Upper lobe of right lung (tissue), 1 donor: ENCODE results near the gene CENPS. TPM values are rescaled to one million over a fixed set of nuclear protein-coding genes. Genes with fewer than 3 reads are reported as not detected.
"Not testable (repeated sequence)": the region's sequence is repeated elsewhere in the genome, so short reads cannot be mapped to it uniquely, and the experiment has no call there.

Source experiments
- ATAC-seq: fragments of 200-7000 bp; cut with Tn5 transposase; one replicate; pipeline ENCODE4 v1.9.1; 2020; ENCODE audit warnings: mild to moderate bottlenecking, moderate library complexity
- DNase-seq: peaks from one replicate; pipeline ENCODE4 v3.0.0-alpha.2; 2020
- H3K27ac ChIP-seq: fragments of 200-600 bp; one replicate; pipeline ENCODE4 v1.8.0; 2022
- H3K27me3 ChIP-seq: fragments of 200-600 bp; one replicate; pipeline ENCODE4 v1.8.0; 2022; ENCODE audit warnings: mild to moderate bottlenecking
- H3K36me3 ChIP-seq: fragments of 200-600 bp; one replicate; pipeline ENCODE4 v1.8.0; 2022
- H3K4me1 ChIP-seq: fragments of 200-600 bp; one replicate; pipeline ENCODE4 v1.8.0; 2022
- H3K4me3 ChIP-seq: fragments of 200-600 bp; one replicate; pipeline ENCODE4 v1.8.0; 2022; ENCODE audit warnings: mild to moderate bottlenecking
- H3K9me3 ChIP-seq: fragments of 200-600 bp; one replicate; pipeline ENCODE4 v1.8.0; 2022
- intact Hi-C: fragments of 100-400 bp; cut with DNase I; formaldehyde crosslinking; loops from one replicate; pipeline ENCODE4 v1.11.0; 2022
- total RNA-seq: library from RNA; stranded (reverse); fragmentation: NEBNext Ultra II Directional; extraction: Animal tissue kit (Norgen Biotek cat#: 25700); gene quantifications from one replicate; pipeline ENCODE4 v1.2.1, GENCODE V29; 2021
- TF ChIP-seq, protein P1 (sequence below): fragments of 200-600 bp; IDR thresholded peaks from one replicate; pipeline ENCODE4 v1.8.0; 2022; ENCODE audit warnings: antibody characterized with exemption
- donor health status: DM: no; HTN: yes; CAD: no; lungs with severe emphysema.

Gene CENPS
- total RNA-seq, 1 donor from 2014 or later = 10.2 TPM

DNA sequence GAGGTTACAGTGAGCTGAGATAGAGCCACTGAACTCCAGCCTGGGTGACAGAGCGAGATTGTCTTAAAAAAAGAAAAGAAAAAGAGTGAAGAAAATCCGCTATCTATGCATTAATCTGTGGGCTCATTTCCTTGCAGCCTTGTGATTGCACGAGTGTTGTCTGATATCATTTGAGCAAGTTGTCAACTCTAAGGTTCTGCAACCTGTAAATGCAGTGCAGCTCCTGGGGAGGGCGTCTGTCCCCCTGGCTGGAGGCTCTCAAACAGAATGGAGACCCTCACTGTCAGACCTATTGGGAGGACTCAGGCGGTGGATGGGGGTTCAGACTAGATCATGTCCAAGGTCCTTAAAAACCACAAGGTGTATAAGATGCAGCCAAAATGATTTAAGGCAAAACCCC lies 25.8 kb downstream of the CENPS start:
- Histone ChIP-seq H3K36me3 (peaks cover 1% of the 10 kb centered on the region), H3K9me3 (no peaks in the 10 kb centered on the region), H3K27me3 (no peaks in the 10 kb centered on the region), H3K27ac (no peak overlapping the region), H3K4me1 (peaks cover 11% of the 10 kb centered on the region), H3K4me3 (no peak overlapping the region)
- DNase-seq (no peak), ATAC-seq (no peak)
- intact Hi-C loops = no loop called here
- TF ChIP-seq, protein P1, sequence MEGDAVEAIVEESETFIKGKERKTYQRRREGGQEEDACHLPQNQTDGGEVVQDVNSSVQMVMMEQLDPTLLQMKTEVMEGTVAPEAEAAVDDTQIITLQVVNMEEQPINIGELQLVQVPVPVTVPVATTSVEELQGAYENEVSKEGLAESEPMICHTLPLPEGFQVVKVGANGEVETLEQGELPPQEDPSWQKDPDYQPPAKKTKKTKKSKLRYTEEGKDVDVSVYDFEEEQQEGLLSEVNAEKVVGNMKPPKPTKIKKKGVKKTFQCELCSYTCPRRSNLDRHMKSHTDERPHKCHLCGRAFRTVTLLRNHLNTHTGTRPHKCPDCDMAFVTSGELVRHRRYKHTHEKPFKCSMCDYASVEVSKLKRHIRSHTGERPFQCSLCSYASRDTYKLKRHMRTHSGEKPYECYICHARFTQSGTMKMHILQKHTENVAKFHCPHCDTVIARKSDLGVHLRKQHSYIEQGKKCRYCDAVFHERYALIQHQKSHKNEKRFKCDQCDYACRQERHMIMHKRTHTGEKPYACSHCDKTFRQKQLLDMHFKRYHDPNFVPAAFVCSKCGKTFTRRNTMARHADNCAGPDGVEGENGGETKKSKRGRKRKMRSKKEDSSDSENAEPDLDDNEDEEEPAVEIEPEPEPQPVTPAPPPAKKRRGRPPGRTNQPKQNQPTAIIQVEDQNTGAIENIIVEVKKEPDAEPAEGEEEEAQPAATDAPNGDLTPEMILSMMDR = no peak

DNA sequence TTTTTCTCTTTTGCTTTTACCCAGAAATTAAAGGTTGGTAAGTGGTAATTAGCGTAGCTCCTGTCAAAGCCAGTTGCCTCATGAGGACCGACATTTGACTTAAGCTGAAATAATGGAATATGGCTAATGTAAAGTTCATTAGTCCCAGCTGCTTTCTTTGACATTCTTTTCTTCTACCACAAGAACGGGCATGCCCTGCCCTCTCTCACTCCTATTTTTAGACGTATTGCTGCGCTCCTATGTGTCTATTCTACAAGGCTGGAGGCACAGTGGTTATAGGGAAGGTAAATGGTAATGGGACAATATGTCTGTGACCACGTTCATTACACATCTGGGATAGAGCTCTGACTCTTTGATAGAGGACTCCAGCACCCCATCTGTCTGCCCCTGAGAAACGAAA lies 26.4 kb downstream of the CENPS start:
- Histone ChIP-seq H3K9me3 (no peaks in the 10 kb centered on the region), H3K4me3 (no peak overlapping the region), H3K27me3 (no peaks in the 10 kb centered on the region), H3K36me3 (peaks cover 7% of the 10 kb centered on the region), H3K4me1 (peaks cover 6% of the 10 kb centered on the region), H3K27ac (no peak overlapping the region)
- intact Hi-C loops = no loop called here
- ATAC-seq (no peak), DNase-seq (no peak)
- TF ChIP-seq, protein P1 = no peak

DNA sequence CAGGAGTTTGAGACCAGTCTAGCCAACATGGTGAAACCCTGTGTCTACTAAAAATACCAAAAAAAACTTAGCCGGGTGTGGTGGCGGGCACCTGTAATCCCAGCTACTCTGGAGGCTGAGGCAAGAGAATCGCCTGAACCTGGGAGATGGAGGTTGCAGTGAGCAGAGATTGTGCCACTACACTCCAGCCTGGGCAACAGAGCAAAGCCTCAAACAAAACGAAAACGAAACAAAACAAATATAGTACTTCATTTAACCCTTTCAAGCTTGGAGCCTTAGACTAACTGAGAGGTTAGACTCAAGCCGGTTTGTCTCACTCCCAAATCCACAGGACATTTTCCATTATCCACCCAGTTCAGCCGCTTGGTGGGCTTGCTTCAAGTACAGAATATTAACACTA lies 27.2 kb downstream of the CENPS start:
- intact Hi-C loops, H3K4me3 ChIP-seq, H3K27me3 ChIP-seq, H3K9me3 ChIP-seq, H3K4me1 ChIP-seq, DNase-seq, ATAC-seq: not testable (repeated sequence)
- peak overlapping the region; percentile 42 for H3K27ac ChIP-seq
- peaks cover 14% of the 10 kb centered on the region for H3K36me3 ChIP-seq

DNA sequence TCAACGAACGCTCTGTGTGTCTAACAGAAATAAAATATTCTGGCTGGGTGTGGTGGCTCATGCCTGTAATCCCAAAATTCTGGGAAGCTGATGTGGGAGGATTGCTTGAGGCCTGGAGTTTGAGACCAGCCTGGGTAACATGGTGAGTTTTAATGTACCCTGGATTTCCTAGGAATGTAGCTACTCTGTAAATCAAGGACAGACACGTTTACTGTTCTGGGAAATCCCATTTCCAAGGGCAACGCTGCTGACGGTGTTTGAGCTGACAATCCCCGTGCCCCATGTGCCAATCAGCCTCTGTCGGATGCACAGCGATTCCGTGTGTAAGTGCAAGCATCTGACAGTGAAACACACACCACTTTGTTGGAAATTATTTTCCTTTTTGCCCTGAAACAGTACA lies 27.6 kb downstream of the CENPS start:
- H3K27ac ChIP-seq = peak overlapping the region; percentile 42
- no peaks in the 10 kb centered on the region for H3K9me3 ChIP-seq
- TF ChIP-seq, protein P1 = no peak
- no peak for DNase-seq
- H3K4me1 ChIP-seq = peaks cover 6% of the 10 kb centered on the region
- intact Hi-C loops = no loop called here
- H3K36me3 ChIP-seq = peaks cover 19% of the 10 kb centered on the region
- H3K4me3 ChIP-seq = no peak overlapping the region
- no peak for ATAC-seq
- no peaks in the 10 kb centered on the region for H3K27me3 ChIP-seq

DNA sequence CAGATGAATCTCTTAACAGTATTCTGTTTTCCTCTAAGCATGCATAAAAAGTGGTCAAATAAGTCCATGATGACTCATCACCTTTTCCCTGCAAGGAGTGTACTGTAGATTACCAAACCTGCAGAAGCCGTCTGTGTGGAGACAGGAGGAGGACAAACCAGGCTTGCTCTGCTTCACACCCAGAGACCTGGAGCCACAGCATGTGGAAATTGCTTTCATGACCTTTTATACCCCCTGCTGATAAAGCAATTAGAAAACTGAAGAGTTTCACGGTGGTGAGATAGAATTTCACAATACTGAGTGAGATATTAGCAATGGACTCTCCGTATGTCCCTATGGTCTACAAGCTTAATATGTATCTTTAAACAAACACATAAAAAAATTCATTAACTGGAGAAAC lies 29.0 kb downstream of the CENPS start:
- no peaks in the 10 kb centered on the region for H3K9me3 ChIP-seq
- H3K4me1 ChIP-seq = peaks cover 6% of the 10 kb centered on the region
- DNase-seq (no peak), ATAC-seq (peak; percentile 50)
- intact Hi-C loops = no loop called here
- no peaks in the 10 kb centered on the region for H3K27me3 ChIP-seq
- peak overlapping the region; percentile 11 for H3K27ac ChIP-seq
- TF ChIP-seq, protein P1 = no peak
- peaks cover 32% of the 10 kb centered on the region for H3K36me3 ChIP-seq
- no peak overlapping the region for H3K4me3 ChIP-seq

DNA sequence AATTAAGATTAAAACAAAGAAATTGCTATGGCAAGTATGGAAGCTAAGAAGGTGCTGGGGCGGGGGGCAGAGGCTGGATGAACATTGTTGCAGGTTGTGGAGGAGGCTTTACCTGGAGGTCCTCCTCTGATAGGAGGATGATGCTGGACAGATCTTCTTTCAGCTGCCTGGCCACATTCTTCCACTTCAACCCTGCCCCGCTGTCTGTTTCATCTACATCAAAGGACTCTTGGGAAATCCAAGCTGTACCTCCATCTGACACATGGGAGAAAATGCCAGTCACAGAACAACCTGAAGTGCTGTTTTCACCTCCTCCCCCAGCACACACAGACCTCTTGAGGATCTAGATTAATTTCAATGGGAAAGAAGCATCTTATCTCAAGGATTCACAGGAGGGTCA lies 36.8 kb downstream of the CENPS start:
- intact Hi-C loops = no loop called here
- no peak overlapping the region for H3K27ac ChIP-seq
- TF ChIP-seq, protein P1 = no peak
- H3K36me3 ChIP-seq = peaks cover 71% of the 10 kb centered on the region
- peaks cover 8% of the 10 kb centered on the region for H3K4me1 ChIP-seq
- no peaks in the 10 kb centered on the region for H3K9me3 ChIP-seq
- no peak for DNase-seq
- no peak overlapping the region for H3K4me3 ChIP-seq
- ATAC-seq = no peak
- no peaks in the 10 kb centered on the region for H3K27me3 ChIP-seq
